ENCODE measurements around the gene LRRC40. TPM values are rescaled to one million over a fixed set of nuclear protein-coding genes. Genes with fewer than 3 reads are reported as not detected.

LRRC40 gene
- total RNA-seq, 1 experiment from 2014 or later: 13.4 TPM

DNA sequence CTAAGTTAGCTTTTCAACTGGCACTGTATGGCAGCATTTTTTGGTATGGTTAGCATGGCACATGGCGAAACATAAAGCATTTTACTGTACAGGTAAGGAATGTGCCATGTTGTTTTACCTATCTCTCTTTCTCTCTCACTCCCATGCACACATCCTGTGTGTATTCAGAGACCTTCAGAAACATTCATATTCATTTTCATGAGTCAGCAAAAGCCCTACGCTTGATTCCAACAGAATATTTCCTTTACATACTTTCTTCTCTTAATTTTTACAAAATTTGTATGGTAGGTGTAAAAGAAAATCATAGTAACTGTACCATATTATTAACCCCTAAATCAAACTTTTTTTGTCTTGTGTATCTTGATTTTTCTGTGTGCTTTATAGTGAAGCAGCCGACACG lies 26.1 kb upstream of the LRRC40 start:
- ATAC-seq (no peak), DNase-seq (ENCODE audit: low read depth, low spot score) (no peak)
- POLR2A ChIA-PET: no interaction called here
- no peaks in the 10 kb centered on the region for H3K9me2 ChIP-seq (ENCODE audit: insufficient read depth)
- peaks cover 96% of the 10 kb centered on the region for H3K79me2 ChIP-seq (ENCODE audit: insufficient read depth, low read length)
- no peak overlapping the region for H2AFZ ChIP-seq (ENCODE audit: low read depth, low read length, poor library complexity, severe bottlenecking)
- H4K20me1 ChIP-seq (ENCODE audit: insufficient read depth): peaks cover 38% of the 10 kb centered on the region; the same call in 1 of the 2 replicates
- RAD21 ChIA-PET (ENCODE audit: low non-redundant PET in 1 of 2, low total read pairs in 2 of 2, uncharacterized antibody in 2 of 2, unreplicated experiment in 2 of 2): no interaction called here
- CTCF ChIA-PET: no interaction called here
- H3K4me3 ChIP-seq (replicated peaks in 1 of 2; ENCODE audit: low read depth in 1 of 2, low read length in 2 of 2): no peak overlapping the region
- H3K36me3 ChIP-seq (ENCODE audit: control insufficient read depth in 1 of 2, insufficient read depth in 2 of 2, low read length in 2 of 2): peaks cover 73 to 79% of the 10 kb centered on the region in 2 experiments
- BruUV-seq (replicated peaks): no TSS peak
- no peaks in the 10 kb centered on the region for H3K27me3 ChIP-seq (ENCODE audit: insufficient read depth, low read length)
- H3K27ac ChIP-seq (ENCODE audit: low read depth, low read length): no peak overlapping the region
- H3K4me1 ChIP-seq (ENCODE audit: control insufficient read depth in 1 of 2, insufficient read depth in 2 of 2, low read length in 2 of 2): no peaks in the 10 kb centered on the region
- TF ChIP-seq CBX3 (IDR thresholded peaks at IDR 0.05; ENCODE audit: low read depth) (no peak), TCF7L2 (IDR thresholded peaks at IDR 0.05; ENCODE audit: borderline replicate concordance, extremely low read depth, insufficient read depth, insufficient read length) (no peak), SP1 (IDR thresholded peaks at IDR 0.05; ENCODE audit: low read depth) (no peak), ELF1 (IDR thresholded peaks at IDR 0.05; ENCODE audit: borderline replicate concordance, low read depth) (no peak), POLR2A (IDR thresholded peaks at IDR 0.05; ENCODE audit: borderline replicate concordance, extremely low read depth, insufficient read depth, insufficient read length) (no peak), ZFX (IDR thresholded peaks at IDR 0.05) (no peak), ZBTB33 (IDR thresholded peaks at IDR 0.05; ENCODE audit: extremely low read depth, insufficient replicate concordance, low read length) (no peak), EZH2 (IDR thresholded peaks at IDR 0.05) (no peak)
- H3K4me2 ChIP-seq (ENCODE audit: low read length): no peak overlapping the region
- no peak overlapping the region for H3K9ac ChIP-seq (ENCODE audit: low read length)
- no peaks in the 10 kb centered on the region for H3K9me3 ChIP-seq (ENCODE audit: control insufficient read depth in 1 of 2, insufficient read depth in 1 of 2, low read depth in 1 of 2, low read length in 2 of 2)
- intact Hi-C loops (cut with micrococcal nuclease): no loop called here

- RAD21 ChIA-PET (ENCODE audit: low non-redundant PET in 1 of 2, low total read pairs in 2 of 2, uncharacterized antibody in 2 of 2, unreplicated experiment in 2 of 2): no interaction called here
- Histone ChIP-seq H3K4me1 (ENCODE audit: control insufficient read depth in 1 of 2, insufficient read depth in 2 of 2, low read length in 2 of 2) (no peaks in the 10 kb centered on the region), H3K4me3 (replicated peaks in 1 of 2; ENCODE audit: low read depth in 1 of 2, low read length in 2 of 2) (no peak overlapping the region), H3K27ac (ENCODE audit: low read depth, low read length) (no peak overlapping the region), H2AFZ (ENCODE audit: low read depth, low read length, poor library complexity, severe bottlenecking) (no peak overlapping the region), H3K27me3 (ENCODE audit: insufficient read depth, low read length) (no peaks in the 10 kb centered on the region), H3K36me3 (ENCODE audit: control insufficient read depth in 1 of 2, insufficient read depth in 2 of 2, low read length in 2 of 2) (peaks cover 62 to 67% of the 10 kb centered on the region in 2 experiments), H3K9ac (ENCODE audit: low read length) (no peak overlapping the region), H4K20me1 (ENCODE audit: insufficient read depth) (peaks cover 41% of the 10 kb centered on the region; the same call in 1 of the 2 replicates), H3K9me2 (ENCODE audit: insufficient read depth) (no peaks in the 10 kb centered on the region), H3K9me3 (ENCODE audit: control insufficient read depth in 1 of 2, insufficient read depth in 1 of 2, low read depth in 1 of 2, low read length in 2 of 2) (no peaks in the 10 kb centered on the region), H3K4me2 (ENCODE audit: low read length) (no peak overlapping the region), H3K79me2 (ENCODE audit: insufficient read depth, low read length) (peaks cover 99% of the 10 kb centered on the region)
- TF ChIP-seq RAD21 (IDR thresholded peaks at IDR 0.05; ENCODE audit: low read depth): no peak
- TF ChIP-seq, protein P1, sequence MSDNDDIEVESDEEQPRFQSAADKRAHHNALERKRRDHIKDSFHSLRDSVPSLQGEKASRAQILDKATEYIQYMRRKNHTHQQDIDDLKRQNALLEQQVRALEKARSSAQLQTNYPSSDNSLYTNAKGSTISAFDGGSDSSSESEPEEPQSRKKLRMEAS (IDR thresholded peaks at IDR 0.05): no peak
- intact Hi-C loops (cut with micrococcal nuclease): loop anchor here (10.0 kb wide), 1 partner anchor 186 kb away; the partner anchor contains the start of gene CTH
- ATAC-seq (no peak), DNase-seq (ENCODE audit: low read depth, low spot score) (no peak)
- POLR2A ChIA-PET: no interaction called here
- no TSS peak for BruUV-seq (replicated peaks)
- CTCF ChIA-PET: no interaction called here
Measured at GRCh38 chr1:70228670-70229069, 23.3 kb upstream of the LRRC40 start.
